Stimulated activated CD4-positive, alpha-beta T cell treated with anti-CD3 and anti-CD28 coated beads, TNF-alpha, amount 100 ng/mL, for 48 hours (primary cell): ENCODE data around the gene FSTL4.
"Not testable (repeated sequence)": the region's sequence is repeated elsewhere in the genome, so short reads cannot be mapped to it uniquely, and the experiment has no call there.

Experiments
- DNase-seq, 3 donors: peaks; one replicate each; pipeline ENCODE4 v3.0.0-alpha.2; 2020; ENCODE audit warnings: low read depth in 3 of 3

Gene FSTL4

GRCh38 chr5:133552925-133553525 lies 59.3 kb downstream of the FSTL4 start:
- DNase-seq = peak; percentile 15 to 46 (median 38)

DNA sequence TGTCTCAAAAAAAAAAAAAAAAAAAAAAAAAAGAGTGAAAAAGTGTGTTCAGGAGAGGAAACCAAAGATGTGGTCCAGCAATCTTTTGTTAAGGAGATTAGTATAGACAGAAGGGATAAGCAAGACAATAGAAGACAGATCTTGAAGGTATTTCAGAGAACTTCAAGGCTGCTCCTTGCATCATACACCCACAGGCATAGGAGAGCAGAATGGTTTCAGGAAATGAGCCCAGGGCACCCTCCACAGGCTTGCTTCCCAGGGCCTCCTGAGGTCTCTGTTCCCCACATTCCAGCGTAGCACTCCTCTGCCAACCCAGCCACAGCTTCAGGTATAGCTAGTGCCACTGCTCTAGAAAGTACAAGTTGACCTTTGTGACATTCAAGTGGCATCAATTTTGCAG lies 65.8 kb downstream of the FSTL4 start:
- DNase-seq = no peak

DNA sequence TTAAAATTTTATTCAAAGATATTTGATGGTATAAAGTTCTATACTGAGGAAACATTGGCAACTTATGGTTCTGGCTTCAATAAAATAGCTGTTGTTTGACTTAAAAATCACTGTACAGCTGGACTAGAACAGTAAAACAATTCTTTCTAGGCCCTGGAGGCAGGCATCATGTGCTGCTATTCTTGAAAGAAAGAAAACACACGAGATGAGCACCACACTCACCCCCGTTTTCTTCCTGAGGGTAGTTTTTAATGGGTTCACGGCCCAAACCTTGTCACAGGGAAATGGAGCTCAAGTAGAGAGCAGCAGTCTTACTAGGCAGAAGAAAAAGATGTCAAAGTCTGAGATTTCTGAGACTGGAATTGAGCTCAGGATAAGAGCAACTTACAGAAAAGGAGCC lies 68.0 kb downstream of the FSTL4 start:
- no peak for DNase-seq

DNA sequence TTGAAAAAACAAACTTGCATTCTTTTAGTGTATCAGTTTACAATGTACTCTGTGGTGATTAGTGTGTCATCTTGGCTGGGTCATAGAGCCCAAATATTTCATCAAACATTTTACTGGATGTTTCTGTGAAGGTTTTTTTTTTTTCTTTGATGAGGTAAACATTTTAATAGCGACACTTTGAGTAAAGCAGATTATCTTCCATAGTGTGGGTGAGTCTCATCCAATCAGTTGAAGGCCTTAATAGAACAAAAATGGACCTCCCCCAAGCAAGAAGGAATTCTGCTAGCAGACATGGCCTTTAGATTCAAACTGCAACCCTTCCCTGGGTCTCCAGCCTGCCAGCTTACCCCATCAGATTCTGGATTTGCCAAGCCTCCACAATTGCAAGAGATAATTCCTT lies 72.5 kb downstream of the FSTL4 start:
- DNase-seq = no peak

DNA sequence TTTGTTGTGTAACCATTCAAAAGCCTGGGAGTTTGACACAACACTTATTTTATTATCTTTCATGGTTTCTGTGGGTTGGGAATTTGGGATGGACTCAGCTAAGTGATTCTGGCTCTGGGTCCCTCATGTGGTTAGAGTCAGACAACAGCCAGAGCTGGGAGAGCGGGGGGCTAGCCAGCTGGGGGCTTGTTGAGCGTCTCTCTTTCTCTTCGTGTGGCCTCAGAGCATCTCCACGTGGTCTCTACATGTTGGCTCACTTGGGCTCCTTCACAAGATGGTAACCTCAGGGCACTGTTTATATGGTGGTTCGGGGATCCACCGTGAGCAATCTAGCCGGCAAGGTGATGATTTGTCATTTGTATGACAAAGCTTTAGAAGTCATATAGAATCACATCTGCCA lies 73.6 kb downstream of the FSTL4 start:
- no peak for DNase-seq

DNA sequence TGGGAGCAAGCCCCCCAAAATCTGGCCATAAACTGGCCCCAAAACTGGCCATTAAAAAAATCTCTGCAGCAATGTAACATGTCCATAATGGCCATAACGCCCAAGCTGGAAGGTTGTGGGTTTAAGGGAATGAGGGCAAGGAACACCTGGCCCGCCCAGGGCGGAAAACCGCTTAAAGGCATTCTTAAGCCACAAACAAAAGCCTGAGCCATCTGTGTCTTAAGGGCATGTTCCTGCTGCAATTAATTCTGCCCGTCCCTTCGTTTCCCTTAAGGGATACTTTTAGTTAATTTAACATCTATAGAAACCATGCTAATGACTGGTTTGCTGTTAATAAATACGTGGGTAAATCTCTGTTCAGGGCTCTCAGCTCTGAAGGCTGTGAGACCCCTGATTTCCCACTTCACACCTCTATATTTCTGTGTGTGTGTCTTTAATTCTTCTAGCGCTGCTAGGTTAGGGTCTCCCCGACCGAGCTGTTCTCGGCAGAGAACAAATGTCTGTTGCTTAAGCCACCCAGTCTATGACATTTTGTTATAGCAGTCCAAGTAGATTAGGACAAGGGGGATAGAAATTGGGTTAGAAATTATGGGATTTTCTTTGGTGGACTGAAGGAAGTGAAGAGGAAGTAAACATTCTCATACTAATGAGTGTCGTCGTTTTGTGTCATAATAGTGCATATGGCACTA lies 77.0 kb downstream of the FSTL4 start:
- DNase-seq = not testable (repeated sequence)

GRCh38 chr5:133534566-133534965 lies 77.8 kb downstream of the FSTL4 start:
- no peak for DNase-seq

DNA sequence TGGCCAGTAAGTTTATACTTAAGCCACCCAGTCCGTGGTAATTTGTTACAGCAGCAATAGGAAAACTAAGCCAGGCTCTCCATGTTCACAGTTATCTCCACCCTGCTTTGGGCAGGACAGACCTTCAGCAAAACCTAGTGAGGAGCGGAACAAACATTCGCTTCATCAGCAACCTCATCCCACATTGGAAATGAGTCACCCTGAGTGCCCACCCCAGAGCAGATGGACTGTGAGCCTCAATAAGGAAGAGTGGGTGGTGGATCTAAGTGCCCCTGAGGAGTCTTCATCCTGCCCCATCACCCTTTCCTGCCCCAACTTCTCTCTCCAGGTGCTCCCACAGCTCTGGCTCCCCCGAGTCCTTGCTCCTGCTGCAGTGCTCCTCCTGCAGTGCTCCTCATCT lies 78.8 kb downstream of the FSTL4 start:
- DNase-seq = no peak

DNA sequence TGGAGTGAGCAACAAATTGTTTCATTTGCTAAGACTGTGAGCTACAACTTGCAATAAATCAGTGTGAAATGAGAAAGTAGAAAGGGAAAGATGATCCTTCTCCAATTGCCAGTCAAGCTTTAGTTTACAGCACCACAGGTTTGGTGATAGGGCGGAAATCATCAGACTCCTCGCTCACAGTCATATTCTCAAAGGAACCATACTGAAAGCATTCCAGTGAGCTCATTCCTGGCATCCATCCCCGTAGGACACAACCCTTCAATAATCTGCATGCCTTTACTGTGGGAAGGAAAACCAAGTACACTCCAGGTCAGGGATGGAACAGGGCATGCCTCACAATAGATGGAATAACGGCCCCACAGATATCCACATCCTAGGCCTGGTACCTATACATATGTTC lies 80.7 kb downstream of the FSTL4 start:
- no peak for DNase-seq

DNA sequence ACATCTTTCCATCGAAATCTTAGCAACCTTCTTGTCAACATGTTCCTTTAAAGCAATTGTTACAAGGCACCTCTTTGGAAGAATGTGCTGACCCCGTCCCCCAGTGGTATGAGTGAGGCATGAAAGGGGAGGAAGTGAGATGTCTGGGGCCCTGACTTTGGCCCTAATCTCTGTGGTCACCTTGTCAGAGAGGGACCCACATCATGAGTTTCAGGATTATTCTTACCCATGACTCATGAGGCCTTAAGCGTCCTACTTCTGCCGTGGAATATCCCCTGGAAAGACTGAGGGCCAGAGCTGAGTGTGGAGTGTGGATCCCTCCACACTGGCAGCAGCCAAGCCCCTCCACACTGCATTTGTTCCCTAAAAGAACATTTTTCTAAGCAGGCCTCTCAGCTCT lies 81.2 kb downstream of the FSTL4 start:
- DNase-seq = no peak

- no peak for DNase-seq
Observed at GRCh38 chr5:133530270-133530669, 82.1 kb downstream of the FSTL4 start.

DNA sequence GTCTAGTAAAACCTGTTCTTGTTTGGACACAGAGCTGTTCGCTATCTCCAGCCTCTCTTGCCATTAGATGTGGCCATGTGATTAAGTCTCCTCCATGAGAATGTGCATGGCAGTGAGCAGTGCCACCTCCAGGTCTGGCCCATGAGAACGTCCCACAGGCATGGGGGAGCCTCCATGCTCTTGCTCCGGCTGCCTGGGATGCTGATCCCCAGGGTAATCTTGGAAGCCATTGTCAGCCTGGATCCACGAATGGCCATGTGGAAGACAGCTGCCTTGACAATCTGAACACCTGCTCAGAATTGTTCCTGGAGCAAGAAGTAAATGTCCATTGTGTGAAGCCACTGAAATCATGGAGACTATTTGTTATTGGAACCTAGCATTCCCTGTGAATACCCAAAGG lies 83.5 kb downstream of the FSTL4 start:
- DNase-seq = no peak

- no peak for DNase-seq
Observed at GRCh38 chr5:133527311-133527710, 85.0 kb downstream of the FSTL4 start.

- DNase-seq = no peak
Observed at GRCh38 chr5:133526368-133526767, 86.0 kb downstream of the FSTL4 start.

DNA sequence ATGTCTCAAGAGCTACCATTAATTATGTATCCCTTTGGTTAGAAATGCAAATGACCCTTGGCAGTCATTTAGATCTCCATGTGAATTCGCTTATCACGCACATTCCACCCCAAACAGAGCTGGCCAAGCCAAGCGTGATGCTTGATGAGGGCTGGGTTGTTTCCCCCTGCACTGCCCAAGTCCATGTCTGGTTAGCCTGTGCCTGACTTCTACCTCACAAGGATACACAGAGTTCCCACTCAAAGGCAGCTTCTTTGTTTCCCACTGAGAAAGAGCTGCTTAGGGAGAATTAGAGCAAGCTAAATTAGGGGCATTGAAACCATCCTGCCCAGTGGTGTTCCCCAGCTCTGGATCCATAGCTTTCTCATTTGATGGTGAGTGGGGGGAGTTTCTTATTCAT lies 87.2 kb downstream of the FSTL4 start:
- no peak for DNase-seq

- no peak for DNase-seq
Observed at GRCh38 chr5:133524666-133525065, 87.7 kb downstream of the FSTL4 start.

- no peak for DNase-seq
Observed at GRCh38 chr5:133523961-133524586, 88.3 kb downstream of the FSTL4 start.

- DNase-seq = no peak
Observed at GRCh38 chr5:133523013-133523658, 89.2 kb downstream of the FSTL4 start.

GRCh38 chr5:133521801-133522200 lies 90.5 kb downstream of the FSTL4 start:
- no peak for DNase-seq

- no peak for DNase-seq
Observed at GRCh38 chr5:133520991-133521706, 91.2 kb downstream of the FSTL4 start.

DNA sequence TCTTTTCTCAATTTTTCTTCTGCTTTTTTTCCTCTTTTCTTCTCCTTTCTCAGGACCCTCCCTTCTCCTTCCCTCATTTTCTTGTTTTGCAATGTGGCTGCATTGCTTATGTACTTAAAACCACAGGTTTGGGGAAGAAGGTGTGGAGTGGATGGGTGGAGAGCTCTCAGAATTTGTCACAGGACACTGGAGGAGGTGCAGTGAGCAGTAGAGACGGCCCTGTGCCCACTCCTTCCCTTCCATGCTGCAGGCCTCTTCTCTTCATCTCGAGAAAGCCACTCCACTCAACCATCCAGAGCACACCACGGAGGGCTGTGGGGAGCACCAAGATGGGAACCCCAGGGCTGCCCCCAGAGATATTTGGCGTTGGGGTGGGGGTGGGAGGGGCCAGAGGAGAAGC lies 92.3 kb downstream of the FSTL4 start:
- no peak for DNase-seq

DNA sequence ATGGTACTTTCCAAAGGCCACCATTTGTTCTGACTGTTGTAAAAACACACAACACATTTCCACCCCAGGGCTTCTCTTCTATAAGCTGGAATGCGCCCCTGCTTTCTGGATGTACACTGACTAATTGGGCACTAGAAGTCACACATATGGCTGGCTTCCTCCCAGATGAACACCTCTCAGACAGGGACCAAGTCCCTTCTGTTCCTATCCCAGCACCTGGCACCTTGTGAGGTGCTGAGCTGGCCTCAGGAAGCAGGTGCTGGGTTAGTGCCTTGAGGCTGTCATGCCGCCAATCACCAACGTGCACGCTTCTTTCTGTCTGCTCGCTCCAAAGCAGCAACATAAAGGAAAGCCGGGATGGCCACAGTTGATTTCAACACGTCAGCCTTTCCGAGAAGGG lies 93.2 kb downstream of the FSTL4 start:
- no peak for DNase-seq
